ENCODE results near the gene TRPM3.

The TRPM3 gene

DNA sequence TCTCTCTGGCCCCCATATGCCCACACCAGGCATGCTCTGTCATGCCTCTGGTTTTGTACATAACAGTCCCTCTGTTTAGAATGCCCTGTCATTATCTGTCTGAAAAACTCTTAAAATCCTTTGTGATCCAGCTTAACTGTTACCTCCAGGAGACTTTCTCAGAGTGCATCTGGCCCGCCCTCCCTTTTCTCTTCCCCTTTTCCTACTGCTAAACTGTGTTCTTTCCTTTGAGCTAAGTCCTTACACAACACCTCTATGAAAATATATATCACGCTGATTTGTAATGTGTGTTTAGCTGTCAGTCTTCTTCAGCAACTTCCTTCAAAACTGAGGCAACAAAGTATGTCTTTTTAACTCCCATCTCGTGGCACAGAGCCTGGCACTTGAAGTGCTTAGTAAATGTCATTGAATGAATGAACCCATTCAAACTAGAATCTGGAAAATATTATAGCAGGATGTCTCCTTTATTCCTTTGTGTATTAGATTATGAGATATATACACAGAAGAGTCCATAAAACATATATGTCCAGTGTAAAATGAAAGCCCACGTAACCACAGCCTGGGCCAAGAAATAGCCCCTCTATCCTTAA, 540.7 kb downstream of the TRPM3 start:
- no peak overlapping the region for H3K4me3 ChIP-seq (ENCODE audit: low read depth, low read length)
- TF ChIP-seq, protein P1, sequence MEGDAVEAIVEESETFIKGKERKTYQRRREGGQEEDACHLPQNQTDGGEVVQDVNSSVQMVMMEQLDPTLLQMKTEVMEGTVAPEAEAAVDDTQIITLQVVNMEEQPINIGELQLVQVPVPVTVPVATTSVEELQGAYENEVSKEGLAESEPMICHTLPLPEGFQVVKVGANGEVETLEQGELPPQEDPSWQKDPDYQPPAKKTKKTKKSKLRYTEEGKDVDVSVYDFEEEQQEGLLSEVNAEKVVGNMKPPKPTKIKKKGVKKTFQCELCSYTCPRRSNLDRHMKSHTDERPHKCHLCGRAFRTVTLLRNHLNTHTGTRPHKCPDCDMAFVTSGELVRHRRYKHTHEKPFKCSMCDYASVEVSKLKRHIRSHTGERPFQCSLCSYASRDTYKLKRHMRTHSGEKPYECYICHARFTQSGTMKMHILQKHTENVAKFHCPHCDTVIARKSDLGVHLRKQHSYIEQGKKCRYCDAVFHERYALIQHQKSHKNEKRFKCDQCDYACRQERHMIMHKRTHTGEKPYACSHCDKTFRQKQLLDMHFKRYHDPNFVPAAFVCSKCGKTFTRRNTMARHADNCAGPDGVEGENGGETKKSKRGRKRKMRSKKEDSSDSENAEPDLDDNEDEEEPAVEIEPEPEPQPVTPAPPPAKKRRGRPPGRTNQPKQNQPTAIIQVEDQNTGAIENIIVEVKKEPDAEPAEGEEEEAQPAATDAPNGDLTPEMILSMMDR (IDR thresholded peaks at IDR 0.05; ENCODE audit: borderline replicate concordance, insufficient read depth, low read depth, low read length): no peak

- H3K4me3 ChIP-seq (ENCODE audit: low read depth, low read length): no peak overlapping the region
- TF ChIP-seq, protein P1 (IDR thresholded peaks at IDR 0.05; ENCODE audit: borderline replicate concordance, insufficient read depth, low read depth, low read length): no peak
Observed at GRCh38 chr9:70579686-70580085, 541.7 kb downstream of the TRPM3 start.

GRCh38 chr9:70578720-70579119, 542.7 kb downstream of the TRPM3 start:
- TF ChIP-seq, protein P1 (IDR thresholded peaks at IDR 0.05; ENCODE audit: borderline replicate concordance, insufficient read depth, low read depth, low read length): 0 out of 2 replicates have a peak, but pooled peaks have one; percentile 6
- no peak overlapping the region for H3K4me3 ChIP-seq (ENCODE audit: low read depth, low read length)

DNA sequence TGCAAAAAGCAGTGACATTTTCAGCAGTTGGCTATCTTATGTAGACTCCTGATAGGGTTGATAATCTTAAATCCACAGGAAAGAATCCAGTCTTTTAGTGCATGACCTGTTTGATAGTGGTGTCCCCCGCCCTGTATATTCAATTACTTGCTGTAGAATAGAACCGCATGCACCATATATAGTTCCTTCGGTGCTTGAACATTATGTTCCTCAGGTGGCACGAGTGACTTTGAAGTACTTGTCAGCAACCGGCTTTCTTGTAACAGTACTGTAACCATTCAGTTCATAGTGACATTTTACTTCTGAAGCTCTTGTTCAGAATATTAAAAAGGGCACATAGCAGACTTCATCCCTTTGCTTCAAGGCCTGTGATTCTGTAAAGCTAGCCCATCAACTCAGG, 543.8 kb downstream of the TRPM3 start:
- no peak overlapping the region for H3K4me3 ChIP-seq (ENCODE audit: low read depth, low read length)
- TF ChIP-seq, protein P1 (IDR thresholded peaks at IDR 0.05; ENCODE audit: borderline replicate concordance, insufficient read depth, low read depth, low read length): no peak

GRCh38 chr9:70576116-70576515, 545.3 kb downstream of the TRPM3 start:
- TF ChIP-seq, protein P1 (IDR thresholded peaks at IDR 0.05; ENCODE audit: borderline replicate concordance, insufficient read depth, low read depth, low read length): no peak
- no peak overlapping the region for H3K4me3 ChIP-seq (ENCODE audit: low read depth, low read length)

GRCh38 chr9:70574151-70574837, 547.1 kb downstream of the TRPM3 start:
- TF ChIP-seq, protein P1 (IDR thresholded peaks at IDR 0.05; ENCODE audit: borderline replicate concordance, insufficient read depth, low read depth, low read length): no peak
- no peak overlapping the region for H3K4me3 ChIP-seq (ENCODE audit: low read depth, low read length)

GRCh38 chr9:70573308-70573707, 548.1 kb downstream of the TRPM3 start:
- TF ChIP-seq, protein P1 (IDR thresholded peaks at IDR 0.05; ENCODE audit: borderline replicate concordance, insufficient read depth, low read depth, low read length): no peak
- no peak overlapping the region for H3K4me3 ChIP-seq (ENCODE audit: low read depth, low read length)
